ENCODE data around the gene UGT1A4.

Gene UGT1A4

GRCh38 chr2:233718552-233718951, at the start of gene UGT1A4:
Gene UGT1A4 (plus strand): TSS chr2:233718736. CDS start chr2:233718821, 85 bp downstream.
- DNase-seq (ENCODE audit: low spot score) = no peak

DNA sequence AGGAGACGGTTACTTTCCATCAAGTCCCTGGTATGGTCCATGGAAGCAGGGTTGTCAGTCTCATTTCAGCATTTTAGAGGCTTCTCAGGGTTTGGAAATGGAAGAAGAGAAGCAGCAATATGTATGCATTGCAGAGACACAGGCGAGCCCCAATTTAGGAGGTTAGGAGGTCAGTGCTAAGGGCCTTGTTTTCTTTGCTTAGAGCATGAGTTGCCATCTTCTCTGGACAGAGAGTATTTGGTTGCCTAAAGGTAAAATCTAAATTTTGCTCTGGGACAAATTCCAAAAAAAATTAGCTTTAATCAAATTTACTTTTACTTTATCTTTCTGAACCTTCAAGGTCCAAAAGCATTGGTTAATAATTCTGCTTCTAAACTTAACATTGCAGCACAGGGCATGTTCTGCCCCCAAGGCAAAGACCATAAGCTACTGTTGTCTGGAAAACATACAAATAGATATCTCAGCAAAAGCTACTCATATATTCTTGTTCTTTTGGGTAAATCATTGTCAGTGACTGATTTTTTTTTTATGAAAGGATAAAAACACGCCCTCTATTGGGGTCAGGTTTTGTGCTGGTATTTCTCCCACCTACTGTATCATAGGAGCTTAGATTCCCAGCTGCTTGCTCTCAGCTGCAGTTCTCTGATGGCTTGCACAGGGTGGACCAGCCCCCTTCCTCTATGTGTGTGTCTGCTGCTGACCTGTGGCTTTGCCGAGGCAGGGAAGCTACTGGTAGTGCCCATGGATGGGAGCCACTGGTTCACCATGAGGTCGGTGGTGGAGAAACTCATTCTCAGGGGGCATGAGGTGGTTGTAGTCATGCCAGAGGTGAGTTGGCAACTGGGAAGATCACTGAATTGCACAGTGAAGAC, 47.0 kb upstream of the UGT1A4 start, which contains the start of gene UGT1A9:
Gene UGT1A9, plus strand, starts transcription at position 609 of the 872 bp plus-strand sequence. Its CDS starts 37 bp downstream, at position 646.
- no peak for DNase-seq (ENCODE audit: low spot score)

- no peak for DNase-seq (ENCODE audit: low spot score)
Observed at GRCh38 chr2:233672886-233673285, 45.6 kb upstream of the UGT1A4 start.

- no peak for DNase-seq (ENCODE audit: low spot score)
Observed at GRCh38 chr2:233673896-233674295, 44.6 kb upstream of the UGT1A4 start.

GRCh38 chr2:233674314-233674713, 44.2 kb upstream of the UGT1A4 start:
- no peak for DNase-seq (ENCODE audit: low spot score)

DNA sequence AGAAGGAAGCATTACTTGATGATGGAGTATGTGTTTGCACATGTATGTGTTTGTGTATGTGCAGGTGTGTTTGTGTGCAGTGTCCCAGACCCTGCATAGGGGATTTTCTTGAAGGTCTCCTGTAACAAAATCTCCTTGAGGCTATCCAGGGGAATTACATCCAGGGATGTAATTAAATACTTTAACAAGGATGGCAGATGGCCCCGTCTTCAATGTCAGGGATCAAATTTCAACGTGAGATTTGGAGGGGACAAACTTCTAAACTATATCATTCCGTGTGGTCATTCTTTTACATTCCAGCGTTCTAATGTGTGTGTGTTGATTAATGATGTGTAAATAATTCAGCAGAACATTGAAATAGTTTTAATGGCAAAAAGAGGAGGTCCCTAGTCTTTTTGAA, 43.5 kb upstream of the UGT1A4 start:
- DNase-seq (ENCODE audit: low spot score) = no peak

DNA sequence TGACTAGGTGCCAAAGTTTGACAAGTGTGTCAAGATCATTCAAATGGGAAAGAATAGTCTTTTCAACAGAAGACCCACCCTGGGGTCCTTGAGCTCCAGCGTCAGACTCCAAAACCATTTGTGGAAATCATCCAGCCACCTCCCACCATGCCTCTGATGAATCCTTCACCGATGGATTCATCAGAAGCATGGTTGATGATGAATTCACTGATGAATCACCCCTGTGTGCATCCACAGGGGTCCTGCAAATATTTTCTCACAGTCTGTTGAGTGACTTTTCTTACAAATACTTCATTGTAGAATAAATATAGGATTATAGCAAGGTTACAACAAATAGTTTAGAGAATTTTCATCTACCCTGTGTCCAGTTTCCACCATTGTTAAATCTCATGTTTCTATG, 42.5 kb upstream of the UGT1A4 start:
- DNase-seq (ENCODE audit: low spot score) = no peak

GRCh38 chr2:233679196-233679595, 39.3 kb upstream of the UGT1A4 start:
- no peak for DNase-seq (ENCODE audit: low spot score)

DNA sequence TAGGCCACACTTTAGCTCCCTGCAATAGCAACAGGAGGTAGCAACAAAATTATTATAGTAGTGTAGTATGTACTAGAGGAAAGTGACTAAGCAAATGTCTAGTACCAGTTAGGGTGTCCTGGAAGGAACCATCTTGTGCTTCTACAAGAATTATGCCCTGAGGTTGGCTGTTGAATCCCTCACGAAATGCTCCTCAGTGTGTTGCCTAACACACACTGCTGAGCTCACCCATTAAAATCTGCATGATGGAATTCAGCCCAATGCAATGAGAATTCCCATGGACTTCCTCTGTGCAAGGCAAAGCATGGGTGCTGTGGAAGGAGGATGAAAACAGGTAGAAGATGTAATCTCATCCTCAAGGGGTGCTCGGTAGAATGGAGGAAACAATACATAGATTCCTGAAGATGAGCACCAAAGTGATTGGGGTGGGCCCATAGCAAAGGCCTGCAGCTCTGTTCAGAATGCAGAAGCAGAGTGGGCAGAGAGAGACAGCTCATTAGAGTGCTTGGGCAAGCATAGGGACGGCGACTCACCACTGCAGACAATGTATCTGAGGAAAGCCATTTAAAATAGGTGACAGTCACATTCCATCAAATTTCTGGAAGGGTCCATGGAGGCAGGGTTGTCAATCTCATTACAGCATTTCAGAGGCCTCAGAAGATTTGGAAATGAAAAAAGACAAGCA, 38.0 kb upstream of the UGT1A4 start:
- DNase-seq (ENCODE audit: low spot score) = no peak

DNA sequence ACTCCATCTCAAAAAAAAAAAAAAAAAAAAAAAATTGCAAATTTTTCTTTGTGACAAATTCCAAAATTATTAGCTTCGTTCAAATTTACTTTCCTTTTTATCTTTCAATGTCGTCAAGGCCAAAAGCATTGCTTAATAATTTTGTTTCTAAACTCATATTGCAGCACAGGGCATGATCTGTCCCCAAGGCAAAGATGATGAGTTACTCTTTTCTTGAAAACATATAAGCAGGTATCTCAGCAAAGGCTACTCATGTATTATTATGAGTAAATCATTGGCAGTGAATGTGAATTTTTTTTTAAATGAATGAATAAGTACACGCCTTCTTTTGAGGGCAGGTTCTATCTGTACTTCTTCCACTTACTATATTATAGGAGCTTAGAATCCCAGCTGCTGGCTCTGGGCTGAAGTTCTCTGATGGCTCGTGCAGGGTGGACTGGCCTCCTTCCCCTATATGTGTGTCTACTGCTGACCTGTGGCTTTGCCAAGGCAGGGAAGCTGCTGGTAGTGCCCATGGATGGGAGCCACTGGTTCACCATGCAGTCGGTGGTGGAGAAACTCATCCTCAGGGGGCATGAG, 36.9 kb upstream of the UGT1A4 start, which contains the start of gene UGT1A7:
Gene UGT1A7, plus strand, starts transcription at position 381 of the 579 bp plus-strand sequence. Its CDS starts 37 bp downstream, at position 418.
- no peak for DNase-seq (ENCODE audit: low spot score)

GRCh38 chr2:233684640-233685039, 33.9 kb upstream of the UGT1A4 start:
- no peak for DNase-seq (ENCODE audit: low spot score)

DNA sequence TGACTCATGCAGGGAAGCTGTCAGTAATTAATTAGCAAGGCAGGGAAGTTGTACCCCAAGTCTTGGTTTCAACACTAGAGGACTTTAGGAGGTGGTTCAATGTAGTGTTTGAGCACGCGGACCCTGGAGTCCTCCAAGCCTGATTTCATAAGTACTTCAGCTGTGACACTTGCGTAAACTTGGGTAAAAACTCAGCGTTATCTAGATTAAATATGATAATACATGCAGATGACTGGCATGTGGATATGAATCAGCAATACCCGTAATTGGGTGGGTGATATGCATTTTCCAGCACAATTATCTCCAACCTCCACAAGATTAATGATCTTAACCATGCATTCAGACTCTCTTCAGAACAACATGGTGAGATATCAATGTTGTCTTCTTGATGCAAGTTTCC, 31.6 kb upstream of the UGT1A4 start:
- no peak for DNase-seq (ENCODE audit: low spot score)

DNA sequence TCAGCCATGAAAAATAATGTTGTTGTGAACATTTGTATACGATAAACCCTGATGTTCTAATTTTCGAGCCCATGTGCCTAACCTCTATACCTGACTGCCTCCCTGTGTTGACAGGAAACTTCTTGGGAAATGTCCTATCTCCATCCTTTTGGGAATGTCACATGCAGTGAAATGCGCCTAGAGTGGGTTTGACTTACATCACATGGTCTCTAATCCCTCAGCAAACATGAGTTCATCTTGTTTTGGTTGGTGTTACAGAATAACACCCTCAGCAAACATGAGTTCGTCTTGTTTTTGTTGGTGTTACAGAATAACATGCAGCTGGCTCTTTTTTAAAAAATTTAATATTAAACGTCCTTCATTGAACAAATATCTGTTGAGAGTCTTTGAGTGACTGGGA, 30.2 kb upstream of the UGT1A4 start:
- no peak for DNase-seq (ENCODE audit: low spot score)

GRCh38 chr2:233689031-233689430, 29.5 kb upstream of the UGT1A4 start:
- no peak for DNase-seq (ENCODE audit: low spot score)

DNA sequence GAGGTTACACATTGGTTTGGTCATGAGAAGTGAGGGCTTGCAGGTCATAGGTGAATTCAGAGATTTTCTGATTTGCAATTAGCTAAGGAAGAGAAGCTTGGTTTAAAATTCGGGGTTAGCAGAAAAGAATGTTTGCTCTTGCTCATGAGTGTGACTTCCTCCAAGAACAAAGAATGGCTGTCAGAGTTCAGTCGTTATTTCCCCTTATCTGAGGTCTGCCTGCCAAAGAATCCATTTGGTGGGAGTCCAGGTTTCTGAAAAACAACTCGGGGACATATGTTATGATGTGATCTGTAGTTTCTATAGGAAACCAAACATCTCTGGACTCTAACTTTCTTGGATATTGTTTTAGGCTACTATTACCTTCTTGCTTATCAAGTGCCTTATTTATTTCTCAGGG, 29.0 kb upstream of the UGT1A4 start:
- no peak for DNase-seq (ENCODE audit: low spot score)

GRCh38 chr2:233690444-233690843, 28.1 kb upstream of the UGT1A4 start:
- no peak for DNase-seq (ENCODE audit: low spot score)

- no peak for DNase-seq (ENCODE audit: low spot score)
Observed at GRCh38 chr2:233691443-233692433, 26.8 kb upstream of the UGT1A4 start.

DNA sequence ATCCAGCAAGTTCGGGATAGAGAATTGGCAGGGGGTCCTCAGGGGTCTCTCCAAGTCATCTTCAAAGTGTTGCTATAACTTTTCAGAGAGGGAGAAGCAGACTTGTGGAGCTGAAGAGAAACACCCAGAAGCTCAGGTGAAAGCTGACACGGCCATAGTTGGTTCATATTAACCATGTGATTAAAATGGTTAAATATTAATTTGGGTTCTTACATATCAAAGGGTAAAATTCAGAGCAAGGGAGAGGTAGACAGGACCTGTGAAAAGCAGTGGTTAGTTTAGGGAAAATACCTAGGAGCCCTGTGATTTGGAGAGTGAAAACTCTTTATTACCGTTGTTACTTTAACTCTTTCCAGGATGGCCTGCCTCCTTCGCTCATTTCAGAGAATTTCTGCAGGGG, 25.9 kb upstream of the UGT1A4 start, which contains the start of gene UGT1A6:
Gene UGT1A6, plus strand, starts transcription at position 243 of the 400 bp plus-strand sequence. Its CDS starts 115 bp downstream, at position 358.
- no peak for DNase-seq (ENCODE audit: low spot score)

DNA sequence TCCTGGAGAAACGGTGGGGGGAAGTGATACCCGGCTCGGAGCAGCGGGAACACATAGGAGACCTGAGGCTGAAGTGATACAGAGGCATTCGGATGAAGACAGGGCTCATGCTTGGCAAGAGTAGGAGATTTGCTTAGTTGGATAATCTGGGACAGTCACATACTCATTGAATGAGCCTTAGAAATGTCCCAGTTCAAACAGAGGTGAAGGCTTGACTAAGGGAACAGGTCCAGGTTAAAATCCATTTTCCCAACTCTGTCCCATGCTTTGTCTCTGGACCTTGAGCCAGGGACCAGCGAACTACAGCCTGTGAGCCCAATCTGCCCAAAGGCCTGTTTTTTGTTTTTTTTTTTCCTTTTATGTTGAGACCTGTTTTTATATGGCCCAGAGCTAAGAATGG, 24.6 kb upstream of the UGT1A4 start:
- no peak for DNase-seq (ENCODE audit: low spot score)

DNA sequence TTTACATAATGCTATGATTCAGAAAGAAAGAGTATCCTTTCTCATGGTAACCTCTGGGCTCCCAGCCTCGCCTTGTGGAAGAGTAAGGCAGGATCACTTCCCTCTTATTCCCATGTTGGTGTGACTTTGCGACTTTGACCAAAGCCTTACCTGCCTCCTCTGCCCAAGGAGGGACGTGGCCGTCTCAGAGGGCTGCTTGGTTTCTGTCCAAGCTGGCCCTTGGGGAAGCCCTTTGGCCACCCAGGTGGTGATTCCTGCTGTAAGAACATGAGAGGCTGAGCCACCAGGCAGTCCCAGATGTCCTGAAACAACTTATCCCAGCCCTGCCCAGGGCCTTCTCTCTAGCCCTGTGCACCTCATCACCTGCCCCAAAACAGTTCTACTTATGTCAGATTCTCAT, 19.8 kb upstream of the UGT1A4 start:
- DNase-seq (ENCODE audit: low spot score) = no peak

GRCh38 chr2:233699424-233700027, 19.0 kb upstream of the UGT1A4 start:
- no peak for DNase-seq (ENCODE audit: low spot score)

Measured in CD4-positive, alpha-beta T cell treated with Interleukin-6 at 100 ng/mL for 8 hours (primary cell).